HG02981 (cell line): ENCODE measurements around the gene TNS3.
"Not testable (repeated sequence)": the region's sequence is repeated elsewhere in the genome, so short reads cannot be mapped to it uniquely, and the experiment has no call there.

Experiments
- ATAC-seq: cut with Tn5 transposase; IDR thresholded peaks from one replicate; pipeline ENCODE4 v1.9.1; 2021; ENCODE audit warnings: mild to moderate bottlenecking, moderate library complexity; ENCODE audit not compliant: unreplicated experiment

The TNS3 gene

GRCh38 chr7:47581804-47582763 is at the start of gene TNS3:
TSS of gene TNS3 (minus strand) at chr7:47582111. CDS start at chr7:47439636, 142,475 bp downstream.
- no peak for ATAC-seq

GRCh38 chr7:47631711-47632110 is 49.8 kb upstream of the TNS3 start:
- no peak for ATAC-seq

DNA sequence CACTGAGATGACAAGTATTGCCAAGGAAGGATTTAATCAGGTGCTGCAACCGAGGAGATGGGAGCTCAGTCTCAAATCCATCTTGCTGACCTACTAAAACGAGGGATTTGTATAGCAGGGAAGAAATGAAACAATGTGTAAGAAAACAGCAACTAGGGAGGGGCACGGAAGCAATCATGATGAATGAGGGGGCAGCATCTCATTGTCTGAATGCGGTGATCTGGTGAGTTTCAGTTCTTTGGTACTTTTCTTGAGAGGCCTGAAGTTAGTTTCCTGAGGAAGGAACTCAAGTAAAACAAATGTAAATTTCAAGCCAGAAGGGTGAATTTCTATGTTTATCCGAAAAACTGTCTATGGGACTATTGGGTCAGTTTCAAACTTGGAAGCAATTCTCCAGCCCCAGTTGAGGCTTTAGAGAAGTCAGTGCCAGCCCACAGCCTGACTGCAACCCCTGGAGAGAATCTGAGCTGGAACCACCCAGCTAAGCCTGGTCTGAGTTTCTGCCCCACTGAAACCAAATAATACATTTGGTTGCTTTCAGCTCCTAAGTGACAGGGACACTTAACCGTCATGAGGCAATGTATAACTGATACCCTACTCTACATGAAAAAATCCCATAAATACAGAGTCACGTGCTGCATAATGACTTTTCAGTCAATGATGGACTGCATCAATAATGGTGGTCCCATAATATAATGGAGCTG is 45.8 kb upstream of the TNS3 start:
- peak; percentile 61 for ATAC-seq

- no peak for ATAC-seq
These were observed 44.2 kb upstream of the TNS3 start for GRCh38 chr7:47625861-47626715.

- no peak for ATAC-seq
These were observed 42.8 kb upstream of the TNS3 start for GRCh38 chr7:47624689-47625088.

GRCh38 chr7:47622946-47623640 is 41.2 kb upstream of the TNS3 start:
- ATAC-seq: no peak

GRCh38 chr7:47622586-47622945 is 40.7 kb upstream of the TNS3 start:
- ATAC-seq: no peak

DNA sequence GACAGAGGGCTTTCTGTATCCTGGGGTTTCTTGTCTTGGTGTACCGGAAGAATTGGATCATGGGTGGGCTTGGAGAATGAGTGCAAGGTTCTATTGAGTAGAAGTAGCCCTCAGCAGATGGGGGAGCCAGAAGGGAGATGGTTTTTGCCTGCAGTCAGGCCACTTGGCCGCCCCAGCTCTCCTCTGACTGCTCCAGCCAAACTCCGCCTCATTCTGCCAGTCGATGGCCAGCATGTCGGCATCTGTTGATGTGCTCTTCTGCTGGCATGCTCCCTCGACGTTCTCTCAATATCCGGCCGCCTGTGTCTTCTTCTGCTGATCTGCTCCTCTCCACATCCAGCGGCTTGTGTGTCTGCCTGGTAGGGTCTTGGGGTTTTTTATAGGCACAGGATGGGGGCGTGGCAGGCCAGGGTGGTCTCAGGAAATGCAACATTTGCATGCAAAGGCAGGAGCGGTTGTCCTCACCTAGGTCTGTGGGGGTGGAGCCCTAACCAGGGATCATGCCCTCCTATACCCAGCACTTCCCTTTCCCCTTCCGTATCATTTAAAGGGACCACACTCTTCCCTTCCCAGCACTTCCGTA is 40.2 kb upstream of the TNS3 start:
- ATAC-seq: no peak

GRCh38 chr7:47621347-47621746 is 39.4 kb upstream of the TNS3 start:
- no peak for ATAC-seq

DNA sequence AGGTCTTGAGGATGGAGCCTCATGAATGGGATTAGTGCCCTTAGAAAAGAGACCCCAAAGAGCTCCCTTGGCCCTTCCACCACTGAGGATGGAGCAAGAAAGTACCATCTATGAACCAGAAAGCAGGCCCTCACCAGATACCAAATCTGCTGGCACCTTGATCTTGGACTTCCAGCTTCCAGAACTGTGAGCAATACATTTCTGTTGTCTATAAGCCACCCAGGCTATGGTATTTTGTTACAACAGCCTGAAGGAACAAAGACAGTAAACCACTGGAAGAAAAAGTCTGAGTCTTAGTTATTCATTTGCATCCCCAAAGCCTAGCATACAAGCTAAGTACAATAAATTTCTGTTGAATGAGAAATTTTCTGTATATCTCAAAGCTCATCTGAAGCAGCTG is 37.9 kb upstream of the TNS3 start:
- no peak for ATAC-seq

DNA sequence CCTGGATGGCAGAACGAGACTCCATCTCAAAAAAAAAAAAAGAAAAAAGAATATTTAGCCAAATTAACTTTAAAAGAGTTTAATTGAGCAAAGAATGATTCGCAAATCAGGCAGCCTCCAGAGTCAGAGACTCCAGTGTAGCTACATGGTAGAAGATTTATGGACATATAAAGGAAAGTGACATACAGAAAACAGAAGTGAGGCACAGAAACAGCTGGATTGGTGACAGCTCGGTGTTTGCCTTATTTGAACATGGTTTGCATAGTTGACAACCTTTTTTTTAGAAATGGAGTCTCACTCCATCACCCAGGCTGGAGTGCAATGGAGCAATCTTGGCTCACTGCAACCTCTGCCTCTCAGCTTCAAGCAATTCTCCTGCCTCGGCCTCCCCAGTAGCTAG is 35.2 kb upstream of the TNS3 start:
- ATAC-seq: no peak

- ATAC-seq: no peak
These were observed 32.5 kb upstream of the TNS3 start for GRCh38 chr7:47614450-47614849.

GRCh38 chr7:47611045-47611511 is 29.2 kb upstream of the TNS3 start:
- ATAC-seq: no peak

DNA sequence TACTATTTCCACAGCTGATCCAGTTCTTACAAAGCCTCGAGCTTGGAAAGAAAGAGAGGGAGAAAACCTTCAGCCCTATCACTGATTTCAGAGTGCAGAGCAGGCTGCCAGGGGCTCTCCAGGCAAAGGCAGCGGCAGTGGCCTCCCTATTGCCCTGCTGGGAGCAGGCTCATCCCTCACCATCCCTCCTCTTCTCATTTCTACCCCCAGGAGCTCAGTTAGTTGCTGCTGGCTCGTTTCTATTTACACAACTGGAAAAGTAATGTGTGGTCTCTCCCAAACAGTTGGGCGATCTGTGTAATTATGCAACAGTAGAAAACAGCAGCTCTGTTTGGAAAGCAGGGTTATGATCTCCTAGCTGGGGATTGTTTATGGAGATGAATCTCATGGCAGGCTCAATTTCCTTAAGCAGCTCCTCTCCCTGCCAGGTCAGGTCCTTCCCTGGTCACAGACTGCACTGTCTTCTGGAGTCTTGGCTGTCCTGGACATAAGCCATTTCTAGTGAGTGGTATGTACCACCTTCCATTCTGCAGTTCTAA is 28.7 kb upstream of the TNS3 start:
- ATAC-seq: no peak

DNA sequence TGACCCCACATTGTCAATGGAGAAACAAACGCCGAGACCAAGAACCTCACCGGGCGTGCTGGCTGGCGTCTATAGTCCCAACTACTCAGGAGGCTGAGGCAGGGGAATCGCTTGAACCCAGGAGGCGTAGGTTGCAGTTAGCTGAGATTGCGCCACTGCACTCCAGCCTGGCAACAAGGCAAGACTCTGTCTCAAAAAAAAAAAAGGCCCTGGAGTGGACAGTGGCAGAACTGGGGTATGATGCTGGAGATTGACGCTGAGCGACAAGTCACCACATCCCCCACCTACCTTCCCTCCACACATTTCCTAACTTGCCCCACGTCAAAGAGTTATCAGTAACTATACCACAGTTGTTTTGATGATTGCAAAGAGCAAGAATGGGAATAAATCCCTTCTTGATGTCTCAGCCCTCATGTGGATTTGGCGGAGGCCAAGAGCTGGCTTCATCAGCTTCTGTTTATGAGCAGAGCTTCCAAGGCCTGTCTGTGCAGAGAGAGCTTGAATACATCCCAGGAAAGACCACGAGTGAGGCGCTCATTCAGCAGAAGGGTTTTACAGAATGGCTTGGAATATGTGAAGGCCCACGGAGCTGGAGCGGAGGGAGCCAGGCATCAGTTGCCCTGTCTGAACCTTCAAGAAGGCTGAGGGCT is 28.0 kb upstream of the TNS3 start:
- ATAC-seq: no peak

- not testable (repeated sequence) for ATAC-seq
These were observed 24.7 kb upstream of the TNS3 start for GRCh38 chr7:47606593-47607046.

GRCh38 chr7:47605816-47606575 is 24.1 kb upstream of the TNS3 start:
- no peak for ATAC-seq

- no peak for ATAC-seq
These were observed 22.6 kb upstream of the TNS3 start for GRCh38 chr7:47604496-47604890.
